Measurements from ENCODE around the gene KCNK13. TPM values are rescaled to one million over a fixed set of nuclear protein-coding genes. Genes with fewer than 3 reads are reported as not detected.

The KCNK13 gene
- total and polyA plus RNA-seq, 9 of the 15 experiments (the other 6 are each of a cell fraction or from before 2014, with no cell fraction given), result 0.03 to 0.05 TPM; not detected in 7

DNA sequence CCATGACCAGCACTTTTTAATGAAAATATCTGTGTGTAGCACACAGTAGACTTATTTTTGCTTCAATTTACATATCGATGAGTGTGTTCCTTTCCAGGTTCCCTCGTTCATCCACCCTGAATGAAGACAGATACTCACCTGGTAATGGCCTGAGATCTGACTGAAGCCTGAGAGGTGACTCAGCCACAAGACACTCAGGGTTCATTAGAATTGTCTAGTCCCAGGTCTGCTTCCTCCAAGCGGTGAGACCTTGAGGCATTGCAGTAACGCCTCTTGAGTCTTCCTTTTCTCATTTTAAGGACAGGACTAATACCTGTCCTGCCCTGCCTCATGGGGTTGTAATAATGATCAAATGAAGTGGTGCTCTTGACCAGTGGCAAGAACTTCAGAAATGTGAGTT lies 11.5 kb upstream of the KCNK13 start (continued):
- TF ChIP-seq RBFOX2 (IDR thresholded peaks at IDR 0.05; ENCODE audit: low read depth, low read length) (no peak), SRSF3 (IDR thresholded peaks at IDR 0.05; ENCODE audit: insufficient read depth, low read length) (no peak), ESRRA (IDR thresholded peaks at IDR 0.05; ENCODE audit: borderline replicate concordance, low read depth) (no peak), LARP7 (IDR thresholded peaks at IDR 0.05) (no peak), FOXA3 (CRISPR knock-in tag; conservative IDR thresholded peaks at IDR 0.05 in 1 of 2, IDR thresholded peaks at IDR 0.05 in 1 of 2) (no peak), ZBTB49 (CRISPR knock-in tag; IDR thresholded peaks at IDR 0.05; ENCODE audit: borderline replicate concordance) (no peak)

DNA sequence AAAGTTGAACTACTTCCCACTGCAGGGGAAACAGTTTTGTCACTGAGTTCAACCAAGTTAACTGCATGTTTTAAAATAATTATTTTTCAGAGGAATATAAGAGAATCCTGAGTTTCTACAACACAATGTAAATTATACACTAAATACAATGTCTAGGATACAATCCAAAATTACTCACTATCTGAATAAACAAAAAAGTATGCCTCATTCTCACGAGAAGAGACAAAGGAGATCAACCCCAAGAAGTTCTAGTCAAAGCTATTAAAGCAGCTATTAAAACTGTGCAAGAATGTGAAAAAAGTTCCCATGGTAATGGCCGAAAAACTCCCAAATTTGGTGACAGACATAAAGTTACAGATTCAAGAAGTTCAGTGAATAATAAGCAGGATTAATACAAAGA lies 8.8 kb upstream of the KCNK13 start:
- intact Hi-C loops (cut with micrococcal nuclease) (no loop called here), in situ Hi-C loops (cut with MboI) (no loop called here)
- DNase-seq (ENCODE audit: extremely low read depth in 1 of 4, low spot score in 3 of 4), result no peak
- no peak overlapping the region for H2AFZ ChIP-seq (ENCODE audit: low read depth, low read length)
- no peak overlapping the region for H3K9ac ChIP-seq (ENCODE audit: insufficient read depth in 1 of 2, low read depth in 2 of 2, low read length in 2 of 2)
- no peaks in the 10 kb centered on the region for H3K79me2 ChIP-seq (ENCODE audit: control insufficient read depth, insufficient read depth, low read length)
- H3K27ac ChIP-seq (ENCODE audit: extremely low read depth, low read depth, low read length), result no peak overlapping the region
- CTCF ChIA-PET (ENCODE audit: low intra/inter-chr PET ratio), result no interaction called here
- H4K20me1 ChIP-seq (replicated peaks; ENCODE audit: control insufficient read depth, insufficient read depth, low read length), result no peaks in the 10 kb centered on the region
- no TSS peak for BruUV-seq (replicated peaks)
- H3K36me3 ChIP-seq (ENCODE audit: control insufficient read depth, insufficient read depth, low read length), result no peaks in the 10 kb centered on the region
- no peaks in the 10 kb centered on the region for H3K9me3 ChIP-seq (replicated peaks; ENCODE audit: control insufficient read depth, insufficient read depth, low read depth, low read length)
- H3K27me3 ChIP-seq (ENCODE audit: control insufficient read depth in 2 of 2, insufficient read depth in 2 of 2, low read length in 2 of 2), result peaks cover 0 to 3% of the 10 kb centered on the region in 2 experiments; a peak in 2 of 5 replicates
- no peaks in the 10 kb centered on the region for H3K4me1 ChIP-seq (replicated peaks in 1 of 2; ENCODE audit: control insufficient read depth in 2 of 2, insufficient read depth in 2 of 2, low read length in 2 of 2)
- 0% methylated on average over 2 of the region's 2 CpGs for WGBS (ENCODE audit: insufficient coverage, low coverage, missing lambda C conversion rate)
- H3K4me2 ChIP-seq (ENCODE audit: insufficient read depth, low read length), result no peak overlapping the region
- no peak for FAIRE-seq
- H3K9me1 ChIP-seq (ENCODE audit: control insufficient read depth, insufficient read depth, low read length), result no peaks in the 10 kb centered on the region
- no peak overlapping the region for H3K4me3 ChIP-seq
- POLR2A ChIA-PET, result no interaction called here
- ATAC-seq, result no peak
- no peak for TF ChIP-seq CLOCK (CRISPR knock-in tag; IDR thresholded peaks at IDR 0.05; ENCODE audit: borderline replicate concordance)
- no peak for TF ChIP-seq NCOR1 (IDR thresholded peaks at IDR 0.05)
- TF ChIP-seq ARID3B (CRISPR knock-in tag; IDR thresholded peaks at IDR 0.05; ENCODE audit: borderline replicate concordance), result no peak
- TF ChIP-seq GATAD2A (IDR thresholded peaks at IDR 0.05), result no peak
- TF ChIP-seq ZNF12 (CRISPR knock-in tag; IDR thresholded peaks at IDR 0.05), result no peak
- TF ChIP-seq MXI1 (IDR thresholded peaks at IDR 0.05; ENCODE audit: low read depth, low read length), result no peak
- TF ChIP-seq PRMT5 (CRISPR knock-in tag; IDR thresholded peaks at IDR 0.05), result no peak
- no peak for TF ChIP-seq ZBTB49 (CRISPR knock-in tag; IDR thresholded peaks at IDR 0.05; ENCODE audit: borderline replicate concordance)
